ENCODE data around the gene SGCD. TPM values are rescaled to one million over a fixed set of nuclear protein-coding genes. Genes with fewer than 3 reads are reported as not detected.

Gene SGCD
- total and polyA plus RNA-seq, 3 donors from 2014 or later = 2.8 to 6.1 (median 5.0) TPM

GRCh38 chr5:156678484-156678883, 351.5 kb downstream of the SGCD start:
- Histone ChIP-seq H3K9me3 (no peaks in the 10 kb centered on the region), H3K27ac (no peak overlapping the region), H3K27me3 (no peaks in the 10 kb centered on the region), H3K4me3 (no peak overlapping the region), H3K36me3 (ENCODE audit: low read depth, missing control alignments) (no peaks in the 10 kb centered on the region), H3K4me1 (no peaks in the 10 kb centered on the region)
- intact Hi-C loops (cut with DNase I; ENCODE audit: low total_unique reads) = no loop called here
- DNase-seq = no peak
- WGBS, 2 donors = 74 to 82% methylated on average over 3 of the region's 3 CpGs
- no peak for TF ChIP-seq CTCF (IDR thresholded peaks at IDR 0.05)
- no peak for TF ChIP-seq POLR2A (IDR thresholded peaks at IDR 0.05)

DNA sequence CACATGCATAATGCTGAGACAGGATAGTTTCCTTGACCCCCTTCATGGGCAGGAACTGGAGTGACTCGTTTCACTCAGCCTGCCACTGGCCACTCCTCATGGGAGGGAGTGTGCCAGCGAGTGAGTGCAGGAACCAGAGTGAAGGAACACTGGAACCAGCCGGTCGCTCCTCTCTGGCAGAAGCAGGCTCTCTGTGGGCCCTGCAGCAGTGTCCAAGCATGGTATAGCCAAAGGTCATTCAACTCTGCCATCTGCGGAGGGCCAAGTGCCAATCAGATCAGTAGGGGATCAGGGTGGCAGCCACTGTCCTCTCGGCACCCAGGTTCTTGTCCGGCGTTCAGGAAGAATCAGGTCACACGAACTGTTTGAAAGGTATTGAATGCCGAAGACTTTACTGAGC, 353.9 kb downstream of the SGCD start:
- TF ChIP-seq POLR2A (IDR thresholded peaks at IDR 0.05) = no peak
- no peak for TF ChIP-seq CTCF (IDR thresholded peaks at IDR 0.05)
- no peaks in the 10 kb centered on the region for H3K4me1 ChIP-seq
- H3K36me3 ChIP-seq (ENCODE audit: low read depth, missing control alignments) = no peaks in the 10 kb centered on the region
- intact Hi-C loops (cut with DNase I; ENCODE audit: low total_unique reads) = no loop called here
- no peaks in the 10 kb centered on the region for H3K9me3 ChIP-seq
- WGBS, 2 donors = 92 to 95% methylated on average over 10 of the region's 10 CpGs
- no peak for DNase-seq
- no peak overlapping the region for H3K4me3 ChIP-seq
- H3K27me3 ChIP-seq = no peaks in the 10 kb centered on the region
- no peak overlapping the region for H3K27ac ChIP-seq

GRCh38 chr5:156681265-156681664, 354.3 kb downstream of the SGCD start:
- Histone ChIP-seq H3K9me3 (no peaks in the 10 kb centered on the region), H3K36me3 (ENCODE audit: low read depth, missing control alignments) (no peaks in the 10 kb centered on the region), H3K4me3 (no peak overlapping the region), H3K27me3 (no peaks in the 10 kb centered on the region), H3K27ac (no peak overlapping the region), H3K4me1 (no peaks in the 10 kb centered on the region)
- DNase-seq = no peak
- 87 to 95% methylated on average over 3 of the region's 3 CpGs for WGBS, 2 donors
- no peak for TF ChIP-seq CTCF (IDR thresholded peaks at IDR 0.05)
- no peak for TF ChIP-seq POLR2A (IDR thresholded peaks at IDR 0.05)
- intact Hi-C loops (cut with DNase I; ENCODE audit: low total_unique reads) = no loop called here

DNA sequence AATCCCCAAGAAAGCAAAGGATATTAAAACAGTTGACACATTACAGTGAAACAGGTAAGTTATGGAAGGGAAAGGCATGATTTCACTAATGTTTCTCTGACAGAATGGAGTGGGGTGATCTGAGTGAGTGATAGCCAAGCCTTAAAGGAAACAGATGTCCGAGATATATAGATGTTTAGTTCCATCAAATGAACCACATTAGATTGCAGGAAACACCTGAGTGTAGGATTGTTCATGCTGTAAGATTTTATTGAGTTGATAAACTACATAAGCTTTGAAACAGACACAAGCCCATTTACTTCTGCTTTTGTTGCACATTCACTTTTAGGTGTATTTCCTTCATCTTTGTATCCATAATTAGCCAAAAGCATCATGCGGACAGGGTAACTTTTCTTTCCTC, 356.0 kb downstream of the SGCD start:
- H3K9me3 ChIP-seq = no peaks in the 10 kb centered on the region
- no peak overlapping the region for H3K27ac ChIP-seq
- TF ChIP-seq POLR2A (IDR thresholded peaks at IDR 0.05) (no peak), CTCF (IDR thresholded peaks at IDR 0.05) (no peak)
- H3K27me3 ChIP-seq = no peaks in the 10 kb centered on the region
- H3K36me3 ChIP-seq (ENCODE audit: low read depth, missing control alignments) = no peaks in the 10 kb centered on the region
- DNase-seq = no peak
- intact Hi-C loops (cut with DNase I; ENCODE audit: low total_unique reads) = no loop called here
- H3K4me3 ChIP-seq = no peak overlapping the region
- no peaks in the 10 kb centered on the region for H3K4me1 ChIP-seq
- 81 to 85% methylated on average over 2 of the region's 2 CpGs for WGBS, 2 donors

DNA sequence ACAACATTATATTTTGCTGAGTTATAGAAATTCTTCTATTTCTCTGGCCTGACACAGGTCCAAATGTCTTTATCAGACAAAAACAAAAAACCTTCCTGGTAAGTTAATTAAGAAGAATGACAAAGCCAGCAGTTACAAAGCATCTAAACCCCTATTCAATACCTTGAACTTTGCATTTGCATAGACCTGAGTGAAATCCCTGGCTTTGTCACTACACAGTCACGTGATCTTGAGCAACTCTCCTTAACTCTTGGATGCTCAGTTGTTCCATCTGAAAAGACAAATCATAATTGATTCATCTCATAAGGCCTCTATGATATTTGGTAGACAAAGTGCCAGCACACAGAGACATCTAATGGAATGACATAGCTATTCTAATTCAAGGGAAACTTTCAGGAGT, 356.5 kb downstream of the SGCD start:
- Histone ChIP-seq H3K27me3 (no peaks in the 10 kb centered on the region), H3K4me3 (no peak overlapping the region), H3K36me3 (ENCODE audit: low read depth, missing control alignments) (no peaks in the 10 kb centered on the region), H3K27ac (no peak overlapping the region), H3K9me3 (no peaks in the 10 kb centered on the region), H3K4me1 (no peaks in the 10 kb centered on the region)
- intact Hi-C loops (cut with DNase I; ENCODE audit: low total_unique reads) = no loop called here
- WGBS, 2 donors = 88 to 94% methylated on average over 1 of the region's 1 CpG
- no peak for TF ChIP-seq CTCF (IDR thresholded peaks at IDR 0.05)
- no peak for TF ChIP-seq POLR2A (IDR thresholded peaks at IDR 0.05)
- DNase-seq = no peak
